ENCODE results near the gene ZNF283. TPM values are rescaled to one million over a fixed set of nuclear protein-coding genes. Genes with fewer than 3 reads are reported as not detected.

Gene ZNF283
- total RNA-seq, 2 donors from 2014 or later: 5.8 to 8.9 TPM

- TF ChIP-seq CTCF (IDR thresholded peaks at IDR 0.05): no peak
- no peak for TF ChIP-seq POLR2A (IDR thresholded peaks at IDR 0.05)
- no peak for TF ChIP-seq POLR2AphosphoS5 (IDR thresholded peaks at IDR 0.05)
- no peak for DNase-seq (ENCODE audit: low spot score)
- no peak overlapping the region for H3K27ac ChIP-seq
- H3K27me3 ChIP-seq (replicated peaks; ENCODE audit: insufficient read depth): no peaks in the 10 kb centered on the region
- no peaks in the 10 kb centered on the region for H3K4me1 ChIP-seq (replicated peaks)
- H3K36me3 ChIP-seq: no peaks in the 10 kb centered on the region
- no peak overlapping the region for H3K4me3 ChIP-seq
- H3K9me3 ChIP-seq: no peaks in the 10 kb centered on the region
- intact Hi-C loops (cut with DNase I): no loop called here
- WGBS: 93% methylated on average over 5 of the region's 5 CpGs
Measured at GRCh38 chr19:43880483-43880882, 53.4 kb downstream of the ZNF283 start.

GRCh38 chr19:43883864-43884263, 56.7 kb downstream of the ZNF283 start, which contains the start of gene ZNF404:
ZNF404 (minus strand) TSS chr19:43883964.
- H3K36me3 ChIP-seq: no peaks in the 10 kb centered on the region
- no peak within 1 kb of the TSS for H3K27ac ChIP-seq
- intact Hi-C loops (cut with DNase I): no loop called here
- DNase-seq (ENCODE audit: low spot score): no peak
- TF ChIP-seq POLR2AphosphoS5 (IDR thresholded peaks at IDR 0.05) (no peak), POLR2A (IDR thresholded peaks at IDR 0.05) (no peak), CTCF (IDR thresholded peaks at IDR 0.05) (no peak)
- no peaks in the 10 kb centered on the region for H3K9me3 ChIP-seq
- no peaks in the 10 kb centered on the region for H3K4me1 ChIP-seq (replicated peaks)
- H3K27me3 ChIP-seq (replicated peaks; ENCODE audit: insufficient read depth): no peaks in the 10 kb centered on the region
- H3K4me3 ChIP-seq: no peak within 1 kb of the TSS
- 90% methylated on average over 2 of the region's 2 CpGs for WGBS

- Histone ChIP-seq H3K36me3 (no peaks in the 10 kb centered on the region), H3K27me3 (replicated peaks; ENCODE audit: insufficient read depth) (no peaks in the 10 kb centered on the region), H3K9me3 (no peaks in the 10 kb centered on the region), H3K4me3 (no peak overlapping the region), H3K4me1 (replicated peaks) (no peaks in the 10 kb centered on the region), H3K27ac (no peak overlapping the region)
- no peak for DNase-seq (ENCODE audit: low spot score)
- TF ChIP-seq POLR2AphosphoS5 (IDR thresholded peaks at IDR 0.05): no peak
- no peak for TF ChIP-seq CTCF (IDR thresholded peaks at IDR 0.05)
- TF ChIP-seq POLR2A (IDR thresholded peaks at IDR 0.05): no peak
- intact Hi-C loops (cut with DNase I): no loop called here
- 93% methylated on average over 2 of the region's 2 CpGs for WGBS
Measured at GRCh38 chr19:43895727-43896308, 68.7 kb downstream of the ZNF283 start.

Other genes with a start within 250 kb of the ZNF283 start
- gene IRGQ, start 231.2 kb upstream of the ZNF283 start, total RNA-seq: 10 to 100 TPM; 28.3 to 30.4 TPM
- 10 to 100 TPM; 25.1 to 30.6 TPM for gene ZNF576, start 230.7 kb upstream of the ZNF283 start, total RNA-seq
- gene SRRM5, start 215.2 kb upstream of the ZNF283 start, total RNA-seq: under 1 TPM; 0.28 to 0.59 TPM
- gene ZNF428, start 207.7 kb upstream of the ZNF283 start, total RNA-seq: 100 to 1,000 TPM in 1 of 2 donors, 10 to 100 TPM in 1; 51.7 to 108 TPM
- gene CADM4, start 187.5 kb upstream of the ZNF283 start, total RNA-seq: 10 to 100 TPM; 21.1 to 49.4 TPM
- 10 to 100 TPM in 1 of 2 donors, 1 to 10 TPM in 1; 6.9 to 40.9 TPM for gene PLAUR, start 157.2 kb upstream of the ZNF283 start, total RNA-seq
- 10 to 100 TPM in 1 of 2 donors, not detected in 1; 15.7 TPM for gene IRGC, start 111.2 kb upstream of the ZNF283 start, total RNA-seq
- 10 to 100 TPM; 22.9 to 45.1 TPM for gene SMG9, start 72.4 kb upstream of the ZNF283 start, total RNA-seq
- gene KCNN4, start 46.3 kb upstream of the ZNF283 start, total RNA-seq: 10 to 100 TPM; 65.1 to 86.1 TPM
- 1 to 10 TPM; 2.7 to 6.2 TPM for gene LYPD5, start 24.9 kb upstream of the ZNF283 start, total RNA-seq
- gene ZNF404, start 56.6 kb downstream of the ZNF283 start, total RNA-seq: 1 to 10 TPM; 2.6 to 2.7 TPM
- gene ZNF45, start 108.0 kb downstream of the ZNF283 start, total RNA-seq: 10 to 100 TPM; 14.5 to 17.0 TPM
- gene ZNF221, start 123.9 kb downstream of the ZNF283 start, total RNA-seq: 1 to 10 TPM; 7.6 to 8.0 TPM
- 1 to 10 TPM; 8.0 to 9.9 TPM for gene ZNF155, start 156.9 kb downstream of the ZNF283 start, total RNA-seq
- 1 to 10 TPM; 2.6 to 3.5 TPM for gene ZNF230, start 175.6 kb downstream of the ZNF283 start, total RNA-seq
- 1 to 10 TPM; 3.7 to 6.1 TPM for gene ZNF222, start 198.1 kb downstream of the ZNF283 start, total RNA-seq
- 10 to 100 TPM in 1 of 2 donors, 1 to 10 TPM in 1; 9.1 to 10.6 TPM for gene ZNF223, start 224.7 kb downstream of the ZNF283 start, total RNA-seq
- gene ZNF284, start 244.8 kb downstream of the ZNF283 start, total RNA-seq: 1 to 10 TPM; 1.3 to 1.8 TPM

All from prostate gland (tissue), 2 donors.